ENCODE results near the gene BAZ2B. TPM values are rescaled to one million over a fixed set of nuclear protein-coding genes. Genes with fewer than 3 reads are reported as not detected.

The BAZ2B gene
- total RNA-seq, 1 donor from 2014 or later, result 35.3 TPM

DNA sequence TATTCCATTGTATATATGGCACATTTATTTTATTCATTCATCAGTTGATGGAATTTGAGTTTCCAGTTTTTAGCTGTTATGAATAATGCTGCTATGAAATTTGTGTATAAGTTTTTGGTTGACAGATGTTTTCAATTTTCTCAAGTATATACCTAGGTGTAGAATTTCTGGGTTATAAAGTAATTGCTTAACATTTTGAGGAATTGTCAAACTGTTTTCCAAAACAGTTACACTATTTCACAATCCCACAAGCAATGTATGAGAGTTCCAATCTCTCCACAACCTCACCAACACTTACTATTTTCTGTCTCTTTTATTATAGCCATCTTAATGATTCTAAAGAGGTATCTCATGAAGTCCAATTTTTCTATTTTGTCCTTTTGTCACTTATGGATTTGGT, 317.4 kb downstream of the BAZ2B start:
- no peak for ATAC-seq
- DNase-seq (ENCODE audit: missing footprints), result no peak
- intact Hi-C loops (cut with DNase I), result no loop called here

DNA sequence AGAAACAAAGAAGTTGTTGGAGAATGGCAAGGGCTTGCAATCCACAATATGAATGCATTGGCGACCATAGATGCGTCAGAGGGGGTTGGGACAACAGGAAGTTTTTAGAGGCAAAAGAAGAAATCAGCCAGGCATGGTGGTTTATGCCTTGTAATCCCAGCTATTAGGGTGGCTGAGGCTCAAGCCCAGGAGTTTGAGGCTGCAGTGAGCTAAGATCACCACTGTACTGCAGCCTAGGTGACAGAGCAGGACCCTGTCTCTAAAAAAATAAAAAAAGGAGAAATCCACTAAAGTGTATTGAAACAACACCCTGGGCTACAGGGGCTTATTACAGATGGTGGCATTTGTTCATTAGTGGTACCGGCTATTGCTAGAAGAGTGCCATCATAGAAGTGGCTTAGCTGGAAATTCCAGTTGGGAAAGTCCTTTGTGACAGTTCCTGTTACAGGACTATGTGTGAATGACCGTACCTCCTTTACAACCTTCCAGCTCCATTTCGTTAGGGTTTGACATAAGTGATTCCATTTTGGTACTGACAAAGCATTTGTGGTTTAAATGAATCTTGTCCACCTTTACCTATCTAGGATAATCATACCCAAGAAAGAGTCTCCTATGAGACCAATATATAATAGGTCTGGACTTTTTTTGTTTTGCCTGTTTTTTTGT, 319.2 kb downstream of the BAZ2B start:
- ATAC-seq (no peak), DNase-seq (ENCODE audit: missing footprints) (no peak)
- intact Hi-C loops (cut with DNase I), result no loop called here

DNA sequence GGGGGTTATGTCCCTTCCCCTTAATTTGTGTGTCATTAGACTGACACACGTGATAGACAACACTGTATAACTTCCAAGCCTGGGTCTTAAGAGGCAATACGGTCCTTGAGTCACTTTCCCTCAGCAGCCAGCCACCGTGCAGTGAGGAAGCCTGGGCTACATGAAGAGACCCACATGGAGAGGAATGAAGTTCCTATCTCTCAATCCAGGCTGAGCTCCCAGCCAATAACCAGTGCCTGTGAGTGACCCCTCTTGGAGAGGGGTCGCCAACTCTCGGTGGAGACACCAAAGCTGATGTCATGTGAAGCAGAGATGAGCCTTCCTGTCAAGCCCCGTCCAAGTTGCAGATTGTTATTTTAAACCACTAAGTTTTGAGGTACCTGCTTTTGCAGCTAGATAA, 324.2 kb downstream of the BAZ2B start:
- ATAC-seq (no peak), DNase-seq (ENCODE audit: missing footprints) (no peak)
- intact Hi-C loops (cut with DNase I), result no loop called here

DNA sequence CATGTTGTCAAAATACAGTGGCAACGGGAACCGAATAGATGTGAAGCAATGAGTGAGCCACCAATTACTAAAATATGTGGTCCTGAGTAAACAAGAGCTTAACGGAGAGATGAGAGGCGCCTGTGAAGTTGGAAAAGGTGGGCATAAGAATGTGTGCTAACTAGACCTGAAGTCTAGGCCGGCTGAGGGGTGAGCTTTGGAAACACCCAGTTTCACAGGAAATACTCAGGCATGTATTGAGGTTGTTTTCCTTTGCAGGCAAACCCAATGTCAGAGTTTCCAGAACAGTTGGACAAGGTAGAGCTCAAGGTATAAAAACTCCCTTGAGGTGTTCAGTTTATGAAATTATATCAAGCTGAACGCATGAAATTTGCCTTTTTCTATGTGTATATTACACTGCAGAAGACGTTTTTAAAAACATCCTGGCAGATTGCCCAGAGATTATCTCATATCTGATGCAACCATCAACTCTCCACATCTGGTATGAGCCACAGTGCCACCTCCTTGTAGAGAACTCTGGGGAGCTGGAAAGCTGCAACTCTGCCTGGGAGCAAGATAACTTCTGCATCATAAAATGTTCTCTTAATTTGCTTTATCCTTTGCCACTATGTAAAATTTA, 325.9 kb downstream of the BAZ2B start:
- no peak for DNase-seq (ENCODE audit: missing footprints)
- no peak for ATAC-seq
- intact Hi-C loops (cut with DNase I), result no loop called here

DNA sequence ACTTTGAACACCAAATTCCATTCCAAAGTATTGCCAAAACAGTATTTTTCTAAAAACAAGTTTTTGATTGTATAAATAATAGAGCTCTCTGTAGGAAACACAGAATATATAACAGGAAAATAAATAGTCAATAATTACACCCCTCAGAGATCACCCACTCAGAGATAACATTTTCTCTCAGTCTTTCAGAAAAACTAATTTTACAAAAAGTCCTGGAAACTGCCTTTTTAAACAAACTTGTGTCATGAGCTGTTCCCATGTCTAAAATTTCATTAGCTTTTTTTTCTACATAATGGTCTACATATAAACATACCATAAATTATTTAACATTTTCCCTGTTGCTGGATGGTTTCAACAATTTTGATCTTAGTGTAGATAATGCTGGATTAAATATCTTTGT, 328.6 kb downstream of the BAZ2B start:
- no peak for DNase-seq (ENCODE audit: missing footprints)
- no peak for ATAC-seq

DNA sequence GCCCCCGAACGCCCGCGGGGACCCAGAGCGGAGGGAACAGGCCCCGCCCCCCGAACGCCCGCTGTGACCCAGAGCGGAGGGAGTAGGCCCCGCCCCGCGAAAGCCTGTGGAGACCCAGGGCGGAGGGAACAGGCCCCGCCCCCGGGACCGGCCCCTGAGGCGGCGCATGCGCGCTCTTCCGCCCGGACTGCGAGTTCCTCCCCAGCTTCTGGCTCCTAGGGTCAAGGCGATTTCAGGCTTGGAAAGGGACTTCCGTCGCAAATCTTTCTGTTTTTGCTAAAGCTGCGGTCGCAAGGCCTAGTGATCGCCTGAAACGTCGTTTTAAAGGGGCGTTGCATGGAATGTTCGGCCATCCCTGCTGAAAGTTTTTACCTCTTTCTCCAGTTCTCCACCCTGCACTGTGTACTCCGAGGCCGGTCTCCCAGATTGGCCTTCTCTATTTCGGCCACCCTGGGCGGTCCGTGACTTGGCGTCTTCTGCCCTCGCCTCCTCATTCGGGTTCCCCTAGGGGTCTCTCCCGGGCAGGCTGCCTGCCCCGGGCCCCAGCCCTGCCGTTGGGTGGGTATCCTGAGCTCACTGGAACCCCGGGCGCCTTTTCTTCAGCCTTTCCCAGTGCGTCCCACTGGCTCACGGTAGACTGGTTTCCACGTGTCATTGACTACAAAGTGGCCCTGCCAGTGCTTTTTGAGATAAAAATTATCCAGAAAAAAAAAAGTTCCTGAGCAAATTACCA, 329.5 kb downstream of the BAZ2B start:
- intact Hi-C loops (cut with DNase I), result loop anchor here (10.0 kb wide), 2 partner anchors 62 to 328 kb away; partner anchors contain the start of gene BAZ2B
- DNase-seq (ENCODE audit: missing footprints), result peak; percentile 100
- peak; percentile 100 for ATAC-seq

More for the DNA sequence above, 328.6 kb downstream of the BAZ2B start:
- intact Hi-C loops (cut with DNase I), result loop anchor here (10.0 kb wide), 2 partner anchors 63 to 327 kb away; partner anchors contain the start of gene BAZ2B

DNA sequence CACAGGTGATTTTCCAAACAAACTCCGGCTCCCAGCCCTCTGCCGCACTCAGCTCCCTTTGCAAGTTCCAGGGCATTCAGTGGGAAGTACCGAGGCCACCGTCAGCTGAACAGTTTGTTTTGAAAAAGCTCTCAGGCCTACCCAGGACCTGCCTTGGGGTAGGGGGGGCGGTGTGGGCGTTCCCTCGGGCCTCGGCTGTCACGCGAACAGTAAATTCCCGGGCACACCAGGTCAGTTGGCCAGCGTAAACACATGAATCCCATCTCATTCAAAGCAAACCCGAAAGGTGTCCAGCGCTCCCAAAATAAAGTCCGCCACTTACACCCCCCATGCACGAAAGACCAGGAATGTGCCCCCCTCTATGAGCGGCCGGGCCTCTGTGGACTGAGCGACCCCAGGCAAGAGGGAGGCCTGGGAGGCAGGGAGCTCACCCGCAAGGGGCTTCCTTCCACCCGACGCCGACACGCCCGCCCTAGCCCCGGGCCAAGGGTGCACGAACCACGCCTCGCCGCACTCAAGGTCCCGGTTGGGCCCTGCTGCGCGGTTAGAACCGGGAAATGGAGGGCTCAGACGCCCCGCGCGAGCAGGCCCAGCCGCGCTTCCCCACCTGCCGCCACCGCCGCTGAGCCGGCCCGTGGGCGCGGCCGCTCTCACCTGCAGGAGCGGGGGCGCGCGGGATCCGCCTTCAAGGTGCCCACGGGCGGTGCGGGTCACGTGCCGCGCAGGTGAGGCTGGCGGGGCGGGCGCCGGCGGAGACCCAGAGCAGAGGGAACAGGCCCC, 330.2 kb downstream of the BAZ2B start, which contains the start of gene WDSUB1:
WDSUB1 (minus strand) TSS at position 775 of the 780 bp plus-strand sequence. CDS start 3,634 bp downstream, outside the sequence.
- ATAC-seq (peak; percentile 53), DNase-seq (ENCODE audit: missing footprints) (peak; percentile 77)
- intact Hi-C loops (cut with DNase I), result loop anchor here (10.0 kb wide), 2 partner anchors 61 to 329 kb away; partner anchors contain the start of gene BAZ2B

DNA sequence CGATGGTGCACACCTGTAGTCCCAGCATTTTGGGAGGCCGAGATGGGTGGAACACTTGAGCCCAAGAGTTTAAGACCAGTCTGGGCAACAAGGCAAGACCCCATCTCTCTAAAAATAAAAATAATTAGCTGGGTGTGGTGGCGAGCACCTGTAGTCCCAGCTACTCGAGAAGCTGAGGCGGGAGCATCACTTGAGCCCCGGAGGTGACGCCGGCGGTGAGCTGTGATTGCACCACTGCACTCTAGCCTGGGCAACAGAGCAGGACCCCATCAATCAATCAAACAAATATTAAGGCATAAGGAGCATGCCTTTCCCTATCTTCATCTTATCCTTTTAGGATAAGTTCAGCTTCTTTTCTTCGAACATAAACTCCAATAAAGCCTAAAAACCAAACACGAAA, 330.9 kb downstream of the BAZ2B start:
- ATAC-seq (no peak), DNase-seq (ENCODE audit: missing footprints) (no peak)
- intact Hi-C loops (cut with DNase I), result loop anchor here (10.0 kb wide), 2 partner anchors 61 to 329 kb away; partner anchors contain the start of gene BAZ2B

DNA sequence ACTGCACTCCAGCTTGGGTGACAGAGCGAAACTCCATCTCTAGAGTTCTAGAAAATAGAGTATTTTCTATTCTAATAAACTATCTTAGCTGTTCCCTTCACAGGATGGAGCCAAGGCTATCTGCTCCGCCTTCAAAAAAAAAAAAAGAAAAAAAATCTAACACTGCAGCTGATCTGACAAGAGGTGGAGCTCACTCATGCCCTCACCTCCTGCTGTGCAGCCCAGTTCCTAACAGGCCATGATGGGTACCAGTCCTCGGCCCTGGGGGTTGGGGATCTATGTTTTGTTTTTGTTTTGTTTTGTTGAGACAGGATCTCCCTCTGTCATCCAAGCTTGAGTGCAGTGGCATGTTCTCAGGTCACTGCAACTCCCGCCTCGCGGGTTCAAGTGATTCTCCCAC, 332.8 kb downstream of the BAZ2B start:
- DNase-seq (ENCODE audit: missing footprints) (no peak), ATAC-seq (no peak)
- intact Hi-C loops (cut with DNase I), result loop anchor here (10.0 kb wide), 2 partner anchors 59 to 331 kb away; partner anchors contain the start of gene BAZ2B

DNA sequence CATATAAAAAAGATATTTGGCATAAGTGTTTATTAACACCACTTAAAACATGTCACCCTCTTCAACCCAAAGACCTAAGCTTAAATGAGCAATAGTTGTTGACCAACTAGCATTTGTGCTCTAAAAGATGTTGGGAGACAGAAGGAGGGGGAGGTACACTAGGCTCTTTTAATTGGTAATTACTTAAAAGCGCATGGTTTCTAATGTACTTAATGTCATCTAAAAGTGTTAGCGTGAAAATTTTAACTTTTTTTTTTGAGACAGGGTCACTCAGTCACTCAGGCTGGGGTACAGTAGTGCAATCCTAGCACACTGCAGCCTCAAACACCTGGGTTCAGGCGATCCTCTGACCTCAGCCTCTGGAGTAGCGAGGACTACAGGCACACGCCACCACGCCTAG, 335.3 kb downstream of the BAZ2B start:
- DNase-seq (ENCODE audit: missing footprints), result no peak
- ATAC-seq, result no peak
- intact Hi-C loops (cut with DNase I), result loop anchor here (10.0 kb wide), 2 partner anchors 56 to 334 kb away; partner anchors contain the start of gene BAZ2B

DNA sequence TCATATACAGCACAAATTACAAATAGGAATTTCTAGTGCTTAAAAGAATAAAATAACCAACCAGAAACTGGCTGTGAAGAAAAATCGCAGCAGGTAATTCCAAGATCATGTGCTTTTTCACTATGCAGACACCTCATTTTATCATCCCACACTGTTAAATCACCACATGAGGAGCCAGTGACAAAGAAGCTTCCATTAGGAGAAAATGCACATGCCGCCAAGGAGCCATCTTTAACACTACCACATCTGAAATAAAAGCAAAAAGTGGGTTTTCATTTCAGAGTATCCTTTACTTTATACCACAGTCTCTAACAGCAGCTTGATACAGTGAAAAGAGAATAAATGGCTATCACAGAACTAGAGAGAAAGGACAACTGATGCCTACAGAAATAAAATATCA, 336.6 kb downstream of the BAZ2B start:
- DNase-seq (ENCODE audit: missing footprints) (no peak), ATAC-seq (no peak)
- intact Hi-C loops (cut with DNase I), result loop anchor here (10.0 kb wide), 2 partner anchors 55 to 335 kb away; partner anchors contain the start of gene BAZ2B

DNA sequence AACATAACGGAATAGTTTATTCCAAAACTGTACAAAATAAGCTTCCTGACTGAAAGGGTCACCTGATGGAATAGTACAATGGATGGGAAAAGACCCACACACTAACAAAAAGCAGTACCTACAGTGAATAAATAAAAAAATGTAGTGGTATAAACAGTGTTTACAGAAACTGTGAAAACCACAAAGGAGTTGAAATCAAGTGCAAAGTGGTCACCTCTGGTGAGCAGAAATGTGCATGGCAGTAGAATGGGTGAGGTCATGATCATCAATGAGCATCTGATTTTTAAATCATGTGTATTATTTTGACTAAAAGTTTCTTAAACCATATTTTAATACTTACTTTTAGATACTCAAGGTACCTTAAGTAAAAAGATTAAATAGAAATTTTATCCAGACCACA, 341.2 kb downstream of the BAZ2B start:
- ATAC-seq, result no peak
- intact Hi-C loops (cut with DNase I), result no loop called here
- no peak for DNase-seq (ENCODE audit: missing footprints)

DNA sequence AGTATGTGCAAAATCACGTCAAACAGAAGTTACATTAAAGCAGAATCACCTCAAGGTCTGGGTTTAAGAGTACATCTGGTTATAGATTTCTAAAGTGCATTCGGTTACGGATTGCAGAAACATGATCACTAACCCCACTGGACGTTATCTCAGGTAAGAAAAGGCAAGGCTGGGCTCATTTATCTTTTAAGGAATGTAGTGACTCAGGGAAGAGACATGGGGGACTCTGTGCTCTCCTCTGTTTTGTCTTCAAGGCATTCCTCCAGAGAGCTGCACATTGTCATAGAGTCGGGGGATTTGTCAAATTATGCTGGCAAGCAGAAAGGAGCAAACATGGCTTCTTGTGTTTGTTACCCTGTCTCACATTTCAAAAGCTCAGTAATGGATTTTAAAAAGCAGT, 344.2 kb downstream of the BAZ2B start:
- ATAC-seq, result no peak
- DNase-seq (ENCODE audit: missing footprints), result no peak
- intact Hi-C loops (cut with DNase I), result no loop called here

DNA sequence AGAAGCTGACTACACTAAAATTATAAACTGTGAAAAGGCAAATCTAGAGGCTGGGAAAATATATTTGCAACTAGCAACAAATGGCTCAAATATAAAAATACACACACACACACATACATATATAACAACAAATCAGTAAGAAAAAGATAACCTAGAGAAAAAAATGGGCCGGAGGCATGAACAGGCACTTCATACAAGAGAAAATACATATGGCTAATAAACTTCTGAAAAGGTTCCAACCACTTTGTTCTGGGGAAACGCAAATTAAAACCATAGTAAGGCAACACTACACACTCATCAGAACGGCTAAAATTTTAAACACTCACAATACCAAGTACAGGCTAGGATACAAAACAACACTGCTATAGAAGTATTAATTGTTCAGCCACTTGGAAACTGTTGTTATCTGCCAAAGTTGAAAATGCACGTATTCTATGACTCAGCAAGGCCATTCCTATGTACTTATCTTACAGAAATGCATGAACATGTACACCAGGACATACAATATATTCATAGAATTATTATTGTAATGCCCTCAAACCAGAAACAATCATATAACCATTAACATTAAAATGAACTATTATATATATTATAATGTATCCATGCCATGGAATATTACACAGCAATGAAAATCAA, 345.5 kb downstream of the BAZ2B start:
- ATAC-seq (no peak), DNase-seq (ENCODE audit: missing footprints) (no peak)
- intact Hi-C loops (cut with DNase I), result no loop called here
